Panc1 (cell line): Measurements from ENCODE around the gene ABT1. TPM values are rescaled to one million over a fixed set of nuclear protein-coding genes. Genes with fewer than 3 reads are reported as not detected.

Source experiments
- ATAC-seq: fragments of 200-7000 bp; cut with Tn5 transposase; 2 replicates; pipeline ENCODE4 v1.9.1; 2020; ENCODE audit warnings: mild to moderate bottlenecking, moderate library complexity
- BruUV-seq: library from RNA; stranded (reverse); fragments of 400-500 nt; replicated peaks from 2 replicates; lab custom pipeline; 2021; lab: Mats Ljungman, UMichigan
- CTCF ChIA-PET: fragments of 300-600 bp; sonication (Branson Sonifier 250); formaldehyde crosslinking; loops from one replicate; lab custom pipeline; 2022; ENCODE audit warnings: antibody characterized with exemption; lab: Charles Lee
- POLR2A ChIA-PET: fragments of 300-600 bp; sonication (Branson Sonifier 250); formaldehyde crosslinking; loops from one replicate; lab custom pipeline; 2022; ENCODE audit warnings: antibody characterized with exemption; lab: Charles Lee
- DNase-seq: peaks from one replicate; pipeline ENCODE4 v3.0.0-alpha.2; 2010; ENCODE audit warnings: low read depth, low spot score
- H3K27ac ChIP-seq: 2 replicates; pipeline ENCODE4 v1.5.1; 2011; ENCODE audit warnings: mild to moderate bottlenecking, low read length, inconsistent platforms
- H3K27me3 ChIP-seq: fragments of 200-500 bp; sonication (Bioruptor generic); 2 replicates; pipeline ENCODE4 v1.6.0; 2014; ENCODE audit warnings: low read length, inconsistent platforms; ENCODE audit not compliant: control insufficient read depth, insufficient read depth
- H3K36me3 ChIP-seq: fragments of 200-500 bp; sonication (Bioruptor generic); 2 replicates; pipeline ENCODE4 v1.5.1; 2014; ENCODE audit warnings: inconsistent platforms, mild to moderate bottlenecking, low read length, moderate library complexity; ENCODE audit not compliant: control insufficient read depth, insufficient read depth
- H3K4me1 ChIP-seq: 2 replicates; pipeline ENCODE4 v1.5.1; 2011; ENCODE audit warnings: inconsistent platforms, mild to moderate bottlenecking, low read length, moderate library complexity; ENCODE audit not compliant: control insufficient read depth, insufficient read depth
- H3K4me3 ChIP-seq, 2 experiments: 2 replicates each; pipeline ENCODE4 v1.5.1; 2011 to 2012; ENCODE audit warnings: low read depth in 2 of 2, low read length in 2 of 2, mild to moderate bottlenecking in 2 of 2, inconsistent platforms in 1 of 2, moderate library complexity in 1 of 2
- H3K9me3 ChIP-seq: fragments of 200-500 bp; sonication (Bioruptor generic); 2 replicates; pipeline ENCODE4 v1.5.1; 2014; ENCODE audit warnings: low read depth, mild to moderate bottlenecking, inconsistent platforms, low read length, moderate library complexity; ENCODE audit not compliant: control insufficient read depth, insufficient read depth
- POLR2AphosphoS5 ChIP-seq: IDR thresholded peaks from 2 replicates; pipeline ENCODE4 v1.6.1; 2012; ENCODE audit warnings: mild to moderate bottlenecking, low read depth, low read length, moderate library complexity
- SIN3A ChIP-seq: IDR thresholded peaks from 2 replicates; pipeline ENCODE4 v1.6.1; 2012; ENCODE audit warnings: low read depth, mild to moderate bottlenecking, low read length, moderate library complexity, borderline replicate concordance; ENCODE audit not compliant: insufficient read depth
- TCF7L2 ChIP-seq: IDR thresholded peaks from 2 replicates; pipeline ENCODE4 v1.6.1; 2011; ENCODE audit warnings: mild to moderate bottlenecking, low read depth, low read length, inconsistent platforms
- in situ Hi-C: cut with HindIII; loops from 2 replicates; pipeline ENCODE4 v1.10.0; 2016; ENCODE audit warnings: low sequenced_read_pairs, low pct_unique_long_range_greater_than_20kb
- intact Hi-C: fragments of 100-400 bp; cut with micrococcal nuclease; formaldehyde crosslinking; loops from one replicate; pipeline ENCODE4 v1.10.0; 2022; ENCODE audit not compliant: unreplicated experiment
- total RNA-seq: library from RNA; stranded (reverse); gene quantifications from one replicate; pipeline ENCODE4 v1.2.1, GENCODE V29; 2021; ENCODE audit not compliant: unreplicated experiment
- TF ChIP-seq, protein P1 (sequence below): fragments of 450-650 bp; IDR thresholded peaks from 2 replicates; pipeline ENCODE4 v1.5.1; 2017; ENCODE audit warnings: mild to moderate bottlenecking
- TF ChIP-seq, protein P2 (sequence below), 2 experiments: IDR thresholded peaks; 2 replicates each; pipeline ENCODE4 v1.6.1; 2011 to 2012; ENCODE audit warnings: low read depth in 2 of 2, control low read depth in 1 of 2, low read length in 1 of 2, mild to moderate bottlenecking in 1 of 2, moderate library complexity in 1 of 2; ENCODE audit not compliant: insufficient read depth in 1 of 2

ABT1 gene
- total RNA-seq, 1 experiment from 2014 or later: 18.0 TPM

- in situ Hi-C loops: no loop called here
- H3K4me1 ChIP-seq: peaks cover 23% of the 10 kb centered on the region
- ATAC-seq: peak; percentile 57
- no peaks in the 10 kb centered on the region for H3K9me3 ChIP-seq
- DNase-seq: peak; percentile 97
- ChIA-PET POLR2A (no interaction called here), CTCF (no interaction called here)
- BruUV-seq: no TSS peak
- peak overlapping the region; percentile 73 for H3K27ac ChIP-seq
- H3K27me3 ChIP-seq: no peaks in the 10 kb centered on the region
- TF ChIP-seq, protein P1, sequence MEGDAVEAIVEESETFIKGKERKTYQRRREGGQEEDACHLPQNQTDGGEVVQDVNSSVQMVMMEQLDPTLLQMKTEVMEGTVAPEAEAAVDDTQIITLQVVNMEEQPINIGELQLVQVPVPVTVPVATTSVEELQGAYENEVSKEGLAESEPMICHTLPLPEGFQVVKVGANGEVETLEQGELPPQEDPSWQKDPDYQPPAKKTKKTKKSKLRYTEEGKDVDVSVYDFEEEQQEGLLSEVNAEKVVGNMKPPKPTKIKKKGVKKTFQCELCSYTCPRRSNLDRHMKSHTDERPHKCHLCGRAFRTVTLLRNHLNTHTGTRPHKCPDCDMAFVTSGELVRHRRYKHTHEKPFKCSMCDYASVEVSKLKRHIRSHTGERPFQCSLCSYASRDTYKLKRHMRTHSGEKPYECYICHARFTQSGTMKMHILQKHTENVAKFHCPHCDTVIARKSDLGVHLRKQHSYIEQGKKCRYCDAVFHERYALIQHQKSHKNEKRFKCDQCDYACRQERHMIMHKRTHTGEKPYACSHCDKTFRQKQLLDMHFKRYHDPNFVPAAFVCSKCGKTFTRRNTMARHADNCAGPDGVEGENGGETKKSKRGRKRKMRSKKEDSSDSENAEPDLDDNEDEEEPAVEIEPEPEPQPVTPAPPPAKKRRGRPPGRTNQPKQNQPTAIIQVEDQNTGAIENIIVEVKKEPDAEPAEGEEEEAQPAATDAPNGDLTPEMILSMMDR: no peak
- TF ChIP-seq, protein P2, sequence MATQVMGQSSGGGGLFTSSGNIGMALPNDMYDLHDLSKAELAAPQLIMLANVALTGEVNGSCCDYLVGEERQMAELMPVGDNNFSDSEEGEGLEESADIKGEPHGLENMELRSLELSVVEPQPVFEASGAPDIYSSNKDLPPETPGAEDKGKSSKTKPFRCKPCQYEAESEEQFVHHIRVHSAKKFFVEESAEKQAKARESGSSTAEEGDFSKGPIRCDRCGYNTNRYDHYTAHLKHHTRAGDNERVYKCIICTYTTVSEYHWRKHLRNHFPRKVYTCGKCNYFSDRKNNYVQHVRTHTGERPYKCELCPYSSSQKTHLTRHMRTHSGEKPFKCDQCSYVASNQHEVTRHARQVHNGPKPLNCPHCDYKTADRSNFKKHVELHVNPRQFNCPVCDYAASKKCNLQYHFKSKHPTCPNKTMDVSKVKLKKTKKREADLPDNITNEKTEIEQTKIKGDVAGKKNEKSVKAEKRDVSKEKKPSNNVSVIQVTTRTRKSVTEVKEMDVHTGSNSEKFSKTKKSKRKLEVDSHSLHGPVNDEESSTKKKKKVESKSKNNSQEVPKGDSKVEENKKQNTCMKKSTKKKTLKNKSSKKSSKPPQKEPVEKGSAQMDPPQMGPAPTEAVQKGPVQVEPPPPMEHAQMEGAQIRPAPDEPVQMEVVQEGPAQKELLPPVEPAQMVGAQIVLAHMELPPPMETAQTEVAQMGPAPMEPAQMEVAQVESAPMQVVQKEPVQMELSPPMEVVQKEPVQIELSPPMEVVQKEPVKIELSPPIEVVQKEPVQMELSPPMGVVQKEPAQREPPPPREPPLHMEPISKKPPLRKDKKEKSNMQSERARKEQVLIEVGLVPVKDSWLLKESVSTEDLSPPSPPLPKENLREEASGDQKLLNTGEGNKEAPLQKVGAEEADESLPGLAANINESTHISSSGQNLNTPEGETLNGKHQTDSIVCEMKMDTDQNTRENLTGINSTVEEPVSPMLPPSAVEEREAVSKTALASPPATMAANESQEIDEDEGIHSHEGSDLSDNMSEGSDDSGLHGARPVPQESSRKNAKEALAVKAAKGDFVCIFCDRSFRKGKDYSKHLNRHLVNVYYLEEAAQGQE (IDR thresholded peaks at IDR 0.05; ENCODE audit: insufficient read depth in 1 of 2, low read depth in 2 of 2, low read length in 1 of 2): peak in 1 of 2 experiments; percentile 25; a peak in 1 of 4 replicates
- TF ChIP-seq TCF7L2 (peak; percentile 8), POLR2AphosphoS5 (peak; percentile 50; the same call in 1 of the 2 replicates)
- peak overlapping the region; percentile 77 to 96 for H3K4me3 ChIP-seq
- H3K36me3 ChIP-seq: no peaks in the 10 kb centered on the region
- intact Hi-C loops: loop anchor here (2.0 to 5.0 kb wide), 2 partner anchors 15 to 212 kb away; no protein-coding TSS in a partner anchor
Measured at GRCh38 chr6:26553635-26554446, 42.9 kb upstream of the ABT1 start.

DNA sequence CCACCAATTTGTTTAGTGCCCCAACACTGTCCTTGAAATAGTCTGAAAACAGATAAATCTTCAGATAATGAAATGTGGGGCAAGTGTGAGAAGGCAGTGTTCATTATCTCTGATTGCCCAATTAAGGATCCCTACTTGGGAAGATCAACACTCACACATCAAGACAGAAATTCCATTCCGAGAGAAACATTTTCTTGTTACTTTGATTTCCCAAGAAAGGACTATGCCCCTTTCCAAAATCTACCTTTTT is 42.4 kb upstream of the ABT1 start:
- no peak for ATAC-seq
- H3K4me1 ChIP-seq: peaks cover 23% of the 10 kb centered on the region
- no peaks in the 10 kb centered on the region for H3K9me3 ChIP-seq
- CTCF ChIA-PET: no interaction called here
- TF ChIP-seq, protein P2 (IDR thresholded peaks at IDR 0.05; ENCODE audit: insufficient read depth in 1 of 2, low read depth in 2 of 2, low read length in 1 of 2): no peak
- TF ChIP-seq SIN3A: no peak
- no peak for TF ChIP-seq POLR2AphosphoS5
- TF ChIP-seq, protein P1: no peak
- intact Hi-C loops (loop anchor here (2.0 to 5.0 kb wide), 2 partner anchors 14 to 212 kb away; no protein-coding TSS in a partner anchor), in situ Hi-C loops (no loop called here)
- POLR2A ChIA-PET: no interaction called here
- no peak for DNase-seq
- no TSS peak for BruUV-seq
- H3K36me3 ChIP-seq: no peaks in the 10 kb centered on the region
- H3K4me3 ChIP-seq: peak overlapping the region; percentile 77 to 96
- H3K27me3 ChIP-seq: no peaks in the 10 kb centered on the region
- H3K27ac ChIP-seq: peak overlapping the region; percentile 62
